ENCODE results near the gene PDLIM7. TPM values are rescaled to one million over a fixed set of nuclear protein-coding genes. Genes with fewer than 3 reads are reported as not detected.

PDLIM7 gene
- polyA plus RNA-seq, 6 donors from 2014 or later: 1.5 to 6.0 (median 3.9) TPM

- peak overlapping the region; percentile 60 to 91 (median 84) for H3K27ac Mint-ChIP-seq
- DNase-seq (no peak), ATAC-seq (ENCODE audit: low read depth in 2 of 2) (no peak)
- H3K36me3 Mint-ChIP-seq: no peaks in the 10 kb centered on the region
- H3K4me1 Mint-ChIP-seq: peaks cover 48 to 59% (median 52%) of the 10 kb centered on the region in 3 donors
- H3K4me3 Mint-ChIP-seq: peak overlapping the region; percentile 56 to 86 (median 76)
- H3K9me3 Mint-ChIP-seq: no peaks in the 10 kb centered on the region
- no peaks in the 10 kb centered on the region for H3K27me3 Mint-ChIP-seq
These were observed 49.0 kb downstream of the PDLIM7 start for GRCh38 chr5:177448244-177448950.

- peak overlapping the region; percentile 64 to 86 (median 76) for H3K4me3 Mint-ChIP-seq
- peaks cover 42 to 52% (median 47%) of the 10 kb centered on the region in 3 donors for H3K4me1 Mint-ChIP-seq
- DNase-seq: no peak
- no peaks in the 10 kb centered on the region for H3K9me3 Mint-ChIP-seq
- peak overlapping the region in 4 of 6 donors; percentile 60 to 85 (median 76) for H3K27ac Mint-ChIP-seq
- no peaks in the 10 kb centered on the region for H3K36me3 Mint-ChIP-seq
- peak in 1 of 2 donors; percentile 1 for ATAC-seq (ENCODE audit: low read depth in 2 of 2)
- H3K27me3 Mint-ChIP-seq: no peaks in the 10 kb centered on the region
These were observed 49.7 kb downstream of the PDLIM7 start for GRCh38 chr5:177447611-177448243.

- peak overlapping the region in 7 of 8 donors; percentile 49 to 86 (median 75) for H3K4me3 Mint-ChIP-seq
- no peaks in the 10 kb centered on the region for H3K36me3 Mint-ChIP-seq
- peaks cover 44 to 50% (median 47%) of the 10 kb centered on the region in 3 donors for H3K4me1 Mint-ChIP-seq
- H3K9me3 Mint-ChIP-seq: no peaks in the 10 kb centered on the region
- DNase-seq (peak; percentile 72), ATAC-seq (ENCODE audit: low read depth in 2 of 2) (peak; percentile 50 to 58)
- H3K27me3 Mint-ChIP-seq: no peaks in the 10 kb centered on the region
- H3K27ac Mint-ChIP-seq: peak overlapping the region in 1 of 6 donors; percentile 85
These were observed 50.3 kb downstream of the PDLIM7 start for GRCh38 chr5:177447066-177447610.

GRCh38 chr5:177446200-177447065, 51.0 kb downstream of the PDLIM7 start, which contains the start of gene PRR7:
PRR7 (plus strand) TSS chr5:177446814; CDS start chr5:177455068, 8,254 bp downstream.
- Mint-ChIP-seq H3K4me3 (peak within 1 kb of the TSS; percentile 75 to 93 (median 87)), H3K9me3 (no peaks in the 10 kb centered on the region), H3K36me3 (no peaks in the 10 kb centered on the region), H3K4me1 (peaks cover 40 to 47% (median 47%) of the 10 kb centered on the region in 3 donors), H3K27me3 (no peaks in the 10 kb centered on the region), H3K27ac (peak within 1 kb of the TSS; percentile 93 to 99 (median 96))
- ATAC-seq (ENCODE audit: low read depth in 2 of 2): peak; percentile 62 to 69
- DNase-seq: peak; percentile 79

- no peaks in the 10 kb centered on the region for H3K9me3 Mint-ChIP-seq
- no peaks in the 10 kb centered on the region for H3K36me3 Mint-ChIP-seq
- DNase-seq: no peak
- no peak for ATAC-seq (ENCODE audit: low read depth in 2 of 2)
- H3K4me3 Mint-ChIP-seq: peak overlapping the region; percentile 75 to 93 (median 87)
- H3K27ac Mint-ChIP-seq: peak overlapping the region; percentile 93 to 99 (median 96)
- H3K27me3 Mint-ChIP-seq: no peaks in the 10 kb centered on the region
- peaks cover 40 to 46% (median 44%) of the 10 kb centered on the region in 3 donors for H3K4me1 Mint-ChIP-seq
These were observed 51.5 kb downstream of the PDLIM7 start for GRCh38 chr5:177445917-177446199.

GRCh38 chr5:177445052-177445916, 52.1 kb downstream of the PDLIM7 start:
- no peak for DNase-seq
- H3K4me1 Mint-ChIP-seq: peaks cover 40 to 42% (median 40%) of the 10 kb centered on the region in 3 donors

GRCh38 chr5:177444106-177445051, 53.0 kb downstream of the PDLIM7 start:
- no peaks in the 10 kb centered on the region for H3K27me3 Mint-ChIP-seq
- peak; percentile 15 to 27 for ATAC-seq (ENCODE audit: low read depth in 2 of 2)
- peak overlapping the region; percentile 75 to 93 (median 82) for H3K4me3 Mint-ChIP-seq

More at GRCh38 chr5:177445052-177445916, 52.1 kb downstream of the PDLIM7 start:
- no peak for ATAC-seq (ENCODE audit: low read depth in 2 of 2)
- H3K27me3 Mint-ChIP-seq: no peaks in the 10 kb centered on the region
- peak overlapping the region; percentile 93 to 99 (median 96) for H3K27ac Mint-ChIP-seq
- no peaks in the 10 kb centered on the region for H3K36me3 Mint-ChIP-seq
- peak overlapping the region; percentile 75 to 93 (median 87) for H3K4me3 Mint-ChIP-seq
- no peaks in the 10 kb centered on the region for H3K9me3 Mint-ChIP-seq

GRCh38 chr5:177443144-177443983, 54.0 kb downstream of the PDLIM7 start:
- Mint-ChIP-seq H3K4me3 (peak overlapping the region in 1 of 8 donors; percentile 9), H3K4me1 (peaks cover 40 to 44% (median 42%) of the 10 kb centered on the region in 3 donors), H3K36me3 (peaks cover 7% of the 10 kb centered on the region in 2 donors), H3K27ac (peak overlapping the region in 5 of 6 donors; percentile 27 to 98 (median 84)), H3K27me3 (no peaks in the 10 kb centered on the region), H3K9me3 (no peaks in the 10 kb centered on the region)
- DNase-seq (no peak), ATAC-seq (ENCODE audit: low read depth in 2 of 2) (no peak)

More at GRCh38 chr5:177444106-177445051, 53.0 kb downstream of the PDLIM7 start:
- no peaks in the 10 kb centered on the region for H3K9me3 Mint-ChIP-seq
- peaks cover 5 to 7% of the 10 kb centered on the region in 2 donors for H3K36me3 Mint-ChIP-seq
- H3K4me1 Mint-ChIP-seq: peaks cover 42 to 46% (median 46%) of the 10 kb centered on the region in 3 donors
- peak overlapping the region; percentile 93 to 99 (median 96) for H3K27ac Mint-ChIP-seq
- no peak for DNase-seq

GRCh38 chr5:177442066-177442826, 55.2 kb downstream of the PDLIM7 start:
- H3K36me3 Mint-ChIP-seq: peaks cover 7% of the 10 kb centered on the region in 2 donors
- no peak overlapping the region for H3K4me3 Mint-ChIP-seq
- DNase-seq (no peak), ATAC-seq (ENCODE audit: low read depth in 2 of 2) (no peak)
- no peaks in the 10 kb centered on the region for H3K9me3 Mint-ChIP-seq
- H3K27me3 Mint-ChIP-seq: no peaks in the 10 kb centered on the region
- H3K27ac Mint-ChIP-seq: peak overlapping the region in 3 of 6 donors; percentile 42 to 84 (median 57)
- H3K4me1 Mint-ChIP-seq: peaks cover 33 to 44% (median 37%) of the 10 kb centered on the region in 3 donors
